GM19455 (cell line): Measurements from ENCODE around the gene MAN1A1.
"Not testable (repeated sequence)": the region's sequence is repeated elsewhere in the genome, so short reads cannot be mapped to it uniquely, and the experiment has no call there.

Experiments
- ATAC-seq: cut with Tn5 transposase; IDR thresholded peaks from one replicate; pipeline ENCODE4 v1.9.1; 2021; ENCODE audit not compliant: unreplicated experiment

Gene MAN1A1

GRCh38 chr6:119349361-119350201 is at the start of gene MAN1A1:
MAN1A1 (minus strand) TSS chr6:119349761; CDS start chr6:119349065, 696 bp downstream.
- peak; percentile 75 for ATAC-seq

GRCh38 chr6:119395192-119395591 is 45.6 kb upstream of the MAN1A1 start:
- ATAC-seq = no peak

- ATAC-seq = no peak
These were observed 40.8 kb upstream of the MAN1A1 start for GRCh38 chr6:119390247-119390793.

- no peak for ATAC-seq
These were observed 36.4 kb upstream of the MAN1A1 start for GRCh38 chr6:119385994-119386393.

DNA sequence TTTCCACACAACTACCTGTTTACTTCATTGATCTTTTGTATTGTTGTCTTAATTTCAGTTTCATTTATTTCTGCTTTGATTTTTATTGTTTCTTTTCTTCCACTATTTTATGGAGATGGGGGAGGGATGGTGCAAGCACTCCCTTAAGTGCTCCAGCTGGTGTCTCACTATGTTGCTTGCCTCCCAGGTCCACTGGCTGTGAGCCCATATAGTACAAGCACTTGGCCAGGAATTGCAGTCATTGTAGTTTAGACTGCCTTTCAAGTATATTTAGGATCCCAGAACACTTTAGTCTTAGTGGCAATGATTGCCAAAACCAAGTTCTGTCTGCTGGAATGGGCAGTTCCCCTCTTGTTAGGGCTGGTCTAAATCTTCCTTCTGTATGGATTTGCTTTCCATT is 34.9 kb upstream of the MAN1A1 start:
- no peak for ATAC-seq

DNA sequence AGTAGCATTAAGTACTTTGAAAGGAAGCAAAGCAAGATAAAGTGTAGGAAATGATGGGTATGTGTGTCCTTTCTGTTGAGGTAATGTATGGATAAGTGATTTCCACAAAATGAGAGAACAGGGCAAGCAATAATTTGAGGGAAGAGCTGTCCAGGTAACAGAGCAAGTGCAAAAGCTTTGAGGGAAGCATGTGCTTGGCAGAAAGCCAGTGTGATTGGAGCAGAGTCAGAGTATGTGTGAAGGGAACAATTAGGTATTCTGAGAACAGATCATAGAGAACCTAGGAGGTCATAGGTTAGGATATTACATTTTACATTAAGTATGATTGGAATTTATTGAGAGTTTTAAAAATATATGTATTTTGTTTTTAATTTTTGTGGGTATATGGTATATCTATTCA is 30.2 kb upstream of the MAN1A1 start:
- ATAC-seq = no peak

- not testable (repeated sequence) for ATAC-seq
These were observed 27.5 kb upstream of the MAN1A1 start for GRCh38 chr6:119377043-119377442.

DNA sequence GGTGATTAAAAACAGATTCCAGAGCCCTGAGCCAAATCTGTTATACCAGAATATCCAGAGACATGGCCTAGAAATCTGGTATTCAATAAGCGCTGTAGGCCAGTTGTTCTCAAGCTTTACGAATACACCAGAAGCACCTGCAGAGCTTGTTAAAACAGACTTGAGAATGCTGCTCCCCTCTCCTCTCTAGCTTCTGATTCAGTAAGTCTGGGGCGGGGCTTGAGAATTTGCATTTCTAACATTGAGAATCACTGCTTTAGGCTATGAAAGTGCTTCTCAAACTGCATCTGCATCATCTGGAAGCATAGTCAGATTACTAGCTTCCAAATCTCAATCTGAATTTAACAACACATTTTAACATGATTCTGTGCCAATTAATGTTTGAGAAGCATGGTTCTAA is 20.5 kb upstream of the MAN1A1 start:
- no peak for ATAC-seq

DNA sequence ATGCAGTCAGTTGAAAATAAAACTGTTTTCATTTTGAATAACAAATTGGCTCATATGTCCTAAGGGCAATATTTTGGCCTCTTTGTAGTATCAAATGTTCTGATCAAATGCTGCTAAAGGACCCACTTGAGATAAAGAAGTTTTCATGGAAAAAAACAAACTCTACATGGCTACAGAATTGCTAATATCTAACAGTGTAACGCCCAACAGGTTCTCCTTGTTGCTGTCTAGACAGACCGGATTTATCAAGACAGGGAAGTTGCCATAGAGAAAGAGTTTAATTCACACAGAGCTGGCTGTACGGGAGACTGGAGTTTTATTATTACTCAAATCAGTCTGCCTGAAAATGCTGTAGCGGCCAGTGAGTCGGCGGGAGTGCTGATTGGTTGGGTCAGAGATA is 19.4 kb upstream of the MAN1A1 start:
- ATAC-seq = no peak

GRCh38 chr6:119361209-119361608 is 11.6 kb upstream of the MAN1A1 start:
- no peak for ATAC-seq

- no peak for ATAC-seq
These were observed 10.8 kb upstream of the MAN1A1 start for GRCh38 chr6:119360262-119360915.

GRCh38 chr6:119355890-119356289 is 6.3 kb upstream of the MAN1A1 start:
- no peak for ATAC-seq

DNA sequence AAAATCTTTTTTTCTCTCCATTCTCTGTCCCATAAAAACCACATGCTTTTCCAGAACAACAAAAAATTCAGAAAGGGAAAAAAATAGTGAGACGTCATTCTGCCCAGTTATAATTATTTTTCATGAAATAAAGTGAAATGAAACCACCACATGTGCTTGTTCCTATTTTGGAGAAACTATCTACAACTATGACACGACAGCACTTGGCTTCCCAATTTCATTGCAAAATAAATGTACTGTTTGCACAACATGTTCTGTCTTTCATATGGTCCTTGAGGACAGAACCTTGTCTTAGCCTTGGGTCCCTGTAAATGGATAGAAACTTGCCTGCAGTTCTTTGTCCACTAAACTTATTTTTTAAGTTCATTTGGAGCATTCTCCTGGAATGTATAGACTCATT is 5.6 kb upstream of the MAN1A1 start:
- no peak for ATAC-seq

- ATAC-seq = no peak
These were observed 4.1 kb upstream of the MAN1A1 start for GRCh38 chr6:119353696-119354095.

- no peak for ATAC-seq
These were observed 2.4 kb upstream of the MAN1A1 start for GRCh38 chr6:119352001-119352400.

- ATAC-seq = no peak
These were observed 1.4 kb upstream of the MAN1A1 start for GRCh38 chr6:119350952-119351372.

GRCh38 chr6:119350202-119350951 is 816 bp upstream of the MAN1A1 start:
- ATAC-seq = peak; percentile 10

DNA sequence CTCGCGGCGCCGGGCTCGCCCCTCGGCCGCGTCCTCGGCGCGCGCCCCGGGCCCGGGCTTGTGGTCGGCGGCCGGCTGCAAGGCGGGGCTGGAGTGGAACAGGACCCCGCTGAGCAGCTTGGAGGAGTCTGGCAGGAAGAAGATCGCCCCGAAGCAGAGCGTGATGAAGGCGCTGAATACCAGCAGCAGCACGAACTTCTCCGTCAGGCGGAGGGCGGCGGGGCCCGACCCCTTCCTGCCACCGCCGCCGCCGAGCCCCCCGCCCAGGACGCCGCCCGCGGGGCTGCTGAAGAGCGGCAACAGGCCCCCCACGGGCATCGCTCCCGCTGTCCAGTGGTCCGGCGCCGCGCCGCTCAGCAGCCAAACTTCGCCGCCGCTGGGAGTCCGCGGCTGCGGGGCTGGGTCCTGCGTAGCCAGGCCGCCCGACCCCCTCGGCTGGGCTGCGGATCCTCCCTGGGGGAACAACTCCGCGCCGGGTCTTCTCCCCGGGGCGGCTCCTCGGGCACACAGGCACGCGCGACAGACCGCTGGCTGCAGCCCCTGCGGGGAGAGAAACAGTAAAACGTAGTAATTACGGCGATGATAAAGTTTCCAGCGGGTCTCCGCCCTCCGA is 707 bp downstream of the MAN1A1 start:
- peak; percentile 12 for ATAC-seq

GRCh38 chr6:119348096-119348747 is 1.3 kb downstream of the MAN1A1 start:
- ATAC-seq = peak; percentile 24

DNA sequence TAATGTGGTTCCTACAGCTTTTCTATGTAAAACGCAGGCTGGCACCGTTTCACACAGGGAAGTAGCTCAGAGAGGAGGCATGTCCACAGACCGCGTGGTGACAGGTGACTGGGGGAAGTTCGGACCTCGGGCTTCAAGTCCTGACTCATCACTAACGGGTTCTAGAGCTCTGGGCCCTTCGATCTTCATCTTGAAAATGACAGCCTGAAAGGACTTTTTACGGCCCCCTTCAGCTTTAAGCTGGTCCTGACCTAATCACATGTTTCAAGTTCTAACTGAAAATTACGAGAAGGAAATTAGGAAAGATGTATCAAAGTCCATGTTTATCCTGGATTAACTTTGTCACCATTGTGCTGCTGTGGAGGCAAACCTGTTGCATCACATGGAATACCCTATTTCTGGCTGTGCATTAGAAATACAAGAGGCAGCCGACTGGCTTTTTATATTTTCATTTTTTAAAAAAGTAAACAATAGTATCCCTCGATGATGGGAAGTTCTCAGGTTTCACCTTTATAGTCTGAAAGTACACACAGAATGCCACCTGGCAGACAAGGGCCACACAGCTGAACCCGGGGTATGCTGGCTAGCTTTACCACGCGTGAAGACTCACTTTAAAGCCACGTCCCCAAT is 2.0 kb downstream of the MAN1A1 start:
- ATAC-seq = no peak
